ENCODE measurements around the gene OR2H2.

GRCh38 chr6:29602564-29603361 is 17.8 kb downstream of the OR2H2 start:
- TF ChIP-seq NFIC (IDR thresholded peaks at IDR 0.05) (no peak), TAF1 (IDR thresholded peaks at IDR 0.05; ENCODE audit: low read depth) (no peak), ZBTB7A (IDR thresholded peaks at IDR 0.05; ENCODE audit: low read depth) (no peak), EP300 (IDR thresholded peaks at IDR 0.05; ENCODE audit: borderline replicate concordance) (no peak), MAX (IDR thresholded peaks at IDR 0.05) (no peak), CEBPB (IDR thresholded peaks at IDR 0.05) (no peak), YY1 (IDR thresholded peaks at IDR 0.05; ENCODE audit: low read depth) (no peak), EGR1 (IDR thresholded peaks at IDR 0.05) (no peak), TEAD4 (IDR thresholded peaks at IDR 0.05) (no peak), CREB1 (IDR thresholded peaks at IDR 0.05; ENCODE audit: low read depth) (no peak), RAD21 (IDR thresholded peaks at IDR 0.05; ENCODE audit: low read depth) (no peak), TCF12 (IDR thresholded peaks at IDR 0.05; ENCODE audit: low read depth) (no peak)
- TF ChIP-seq, protein P1, sequence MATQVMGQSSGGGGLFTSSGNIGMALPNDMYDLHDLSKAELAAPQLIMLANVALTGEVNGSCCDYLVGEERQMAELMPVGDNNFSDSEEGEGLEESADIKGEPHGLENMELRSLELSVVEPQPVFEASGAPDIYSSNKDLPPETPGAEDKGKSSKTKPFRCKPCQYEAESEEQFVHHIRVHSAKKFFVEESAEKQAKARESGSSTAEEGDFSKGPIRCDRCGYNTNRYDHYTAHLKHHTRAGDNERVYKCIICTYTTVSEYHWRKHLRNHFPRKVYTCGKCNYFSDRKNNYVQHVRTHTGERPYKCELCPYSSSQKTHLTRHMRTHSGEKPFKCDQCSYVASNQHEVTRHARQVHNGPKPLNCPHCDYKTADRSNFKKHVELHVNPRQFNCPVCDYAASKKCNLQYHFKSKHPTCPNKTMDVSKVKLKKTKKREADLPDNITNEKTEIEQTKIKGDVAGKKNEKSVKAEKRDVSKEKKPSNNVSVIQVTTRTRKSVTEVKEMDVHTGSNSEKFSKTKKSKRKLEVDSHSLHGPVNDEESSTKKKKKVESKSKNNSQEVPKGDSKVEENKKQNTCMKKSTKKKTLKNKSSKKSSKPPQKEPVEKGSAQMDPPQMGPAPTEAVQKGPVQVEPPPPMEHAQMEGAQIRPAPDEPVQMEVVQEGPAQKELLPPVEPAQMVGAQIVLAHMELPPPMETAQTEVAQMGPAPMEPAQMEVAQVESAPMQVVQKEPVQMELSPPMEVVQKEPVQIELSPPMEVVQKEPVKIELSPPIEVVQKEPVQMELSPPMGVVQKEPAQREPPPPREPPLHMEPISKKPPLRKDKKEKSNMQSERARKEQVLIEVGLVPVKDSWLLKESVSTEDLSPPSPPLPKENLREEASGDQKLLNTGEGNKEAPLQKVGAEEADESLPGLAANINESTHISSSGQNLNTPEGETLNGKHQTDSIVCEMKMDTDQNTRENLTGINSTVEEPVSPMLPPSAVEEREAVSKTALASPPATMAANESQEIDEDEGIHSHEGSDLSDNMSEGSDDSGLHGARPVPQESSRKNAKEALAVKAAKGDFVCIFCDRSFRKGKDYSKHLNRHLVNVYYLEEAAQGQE (IDR thresholded peaks at IDR 0.05; ENCODE audit: low read depth): no peak
- TF ChIP-seq, protein P2, sequence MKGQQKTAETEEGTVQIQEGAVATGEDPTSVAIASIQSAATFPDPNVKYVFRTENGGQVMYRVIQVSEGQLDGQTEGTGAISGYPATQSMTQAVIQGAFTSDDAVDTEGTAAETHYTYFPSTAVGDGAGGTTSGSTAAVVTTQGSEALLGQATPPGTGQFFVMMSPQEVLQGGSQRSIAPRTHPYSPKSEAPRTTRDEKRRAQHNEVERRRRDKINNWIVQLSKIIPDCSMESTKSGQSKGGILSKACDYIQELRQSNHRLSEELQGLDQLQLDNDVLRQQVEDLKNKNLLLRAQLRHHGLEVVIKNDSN (IDR thresholded peaks at IDR 0.05): no peak
